ENCODE measurements around the gene STK24.
"Not testable (repeated sequence)": the region's sequence is repeated elsewhere in the genome, so short reads cannot be mapped to it uniquely, and the experiment has no call there.

The STK24 gene

GRCh38 chr13:98581381-98581780 lies 4.5 kb upstream of the STK24 start:
- no peak overlapping the region for H3K4me3 ChIP-seq (ENCODE audit: low read length)
- H3K9ac ChIP-seq (ENCODE audit: low read length) = no peak overlapping the region
- no peaks in the 10 kb centered on the region for H3K27me3 ChIP-seq (ENCODE audit: control insufficient read depth, insufficient read depth, low read length)
- no peaks in the 10 kb centered on the region for H3K9me3 ChIP-seq (ENCODE audit: control insufficient read depth, low read depth, low read length)
- no peak overlapping the region for H3K27ac ChIP-seq (ENCODE audit: low read length)
- peaks cover 10% of the 10 kb centered on the region for H3K4me1 ChIP-seq (ENCODE audit: control insufficient read depth, low read depth, low read length)
- no peaks in the 10 kb centered on the region for H3K36me3 ChIP-seq (ENCODE audit: control insufficient read depth, low read depth, low read length)

- no peak overlapping the region for H3K27ac ChIP-seq (ENCODE audit: low read length)
- no peaks in the 10 kb centered on the region for H3K9me3 ChIP-seq (ENCODE audit: control insufficient read depth, low read depth, low read length)
- H3K4me3 ChIP-seq (ENCODE audit: low read length) = no peak overlapping the region
- no peak overlapping the region for H3K9ac ChIP-seq (ENCODE audit: low read length)
- peaks cover 10% of the 10 kb centered on the region for H3K4me1 ChIP-seq (ENCODE audit: control insufficient read depth, low read depth, low read length)
- H3K36me3 ChIP-seq (ENCODE audit: control insufficient read depth, low read depth, low read length) = no peaks in the 10 kb centered on the region
- H3K27me3 ChIP-seq (ENCODE audit: control insufficient read depth, insufficient read depth, low read length) = no peaks in the 10 kb centered on the region
Observed at GRCh38 chr13:98580420-98580819, 3.5 kb upstream of the STK24 start.

GRCh38 chr13:98577836-98578285 lies 954 bp upstream of the STK24 start:
- peaks cover 22% of the 10 kb centered on the region for H3K4me1 ChIP-seq (ENCODE audit: control insufficient read depth, low read depth, low read length)
- peak overlapping the region; percentile 82 for H3K4me3 ChIP-seq (ENCODE audit: low read length)
- H3K27ac ChIP-seq (ENCODE audit: low read length) = peak overlapping the region; percentile 73
- no peaks in the 10 kb centered on the region for H3K9me3 ChIP-seq (ENCODE audit: control insufficient read depth, low read depth, low read length)
- no peaks in the 10 kb centered on the region for H3K36me3 ChIP-seq (ENCODE audit: control insufficient read depth, low read depth, low read length)
- H3K27me3 ChIP-seq (ENCODE audit: control insufficient read depth, insufficient read depth, low read length) = no peaks in the 10 kb centered on the region
- H3K9ac ChIP-seq (ENCODE audit: low read length) = peak overlapping the region; percentile 81

GRCh38 chr13:98576200-98576945 lies 534 bp downstream of the STK24 start:
- peaks cover 25% of the 10 kb centered on the region for H3K4me1 ChIP-seq (ENCODE audit: control insufficient read depth, low read depth, low read length)
- H3K4me3 ChIP-seq (ENCODE audit: low read length) = peak overlapping the region; percentile 90
- H3K9ac ChIP-seq (ENCODE audit: low read length) = peak overlapping the region; percentile 70
- no peaks in the 10 kb centered on the region for H3K9me3 ChIP-seq (ENCODE audit: control insufficient read depth, low read depth, low read length)
- H3K36me3 ChIP-seq (ENCODE audit: control insufficient read depth, low read depth, low read length) = no peaks in the 10 kb centered on the region
- no peak overlapping the region for H3K27ac ChIP-seq (ENCODE audit: low read length)
- no peaks in the 10 kb centered on the region for H3K27me3 ChIP-seq (ENCODE audit: control insufficient read depth, insufficient read depth, low read length)

GRCh38 chr13:98575904-98576199 lies 1.1 kb downstream of the STK24 start:
- no peak overlapping the region for H3K27ac ChIP-seq (ENCODE audit: low read length)
- no peaks in the 10 kb centered on the region for H3K27me3 ChIP-seq (ENCODE audit: control insufficient read depth, insufficient read depth, low read length)
- peak overlapping the region; percentile 70 for H3K9ac ChIP-seq (ENCODE audit: low read length)
- peaks cover 31% of the 10 kb centered on the region for H3K4me1 ChIP-seq (ENCODE audit: control insufficient read depth, low read depth, low read length)
- no peaks in the 10 kb centered on the region for H3K36me3 ChIP-seq (ENCODE audit: control insufficient read depth, low read depth, low read length)
- no peaks in the 10 kb centered on the region for H3K9me3 ChIP-seq (ENCODE audit: control insufficient read depth, low read depth, low read length)
- H3K4me3 ChIP-seq (ENCODE audit: low read length) = peak overlapping the region; percentile 90

GRCh38 chr13:98575009-98575903 lies 1.7 kb downstream of the STK24 start:
- H3K9ac ChIP-seq (ENCODE audit: low read length) = peak overlapping the region; percentile 70
- H3K36me3 ChIP-seq (ENCODE audit: control insufficient read depth, low read depth, low read length) = no peaks in the 10 kb centered on the region
- peak overlapping the region; percentile 90 for H3K4me3 ChIP-seq (ENCODE audit: low read length)
- H3K27me3 ChIP-seq (ENCODE audit: control insufficient read depth, insufficient read depth, low read length) = no peaks in the 10 kb centered on the region
- H3K4me1 ChIP-seq (ENCODE audit: control insufficient read depth, low read depth, low read length) = peaks cover 37% of the 10 kb centered on the region
- H3K9me3 ChIP-seq (ENCODE audit: control insufficient read depth, low read depth, low read length) = no peaks in the 10 kb centered on the region
- H3K27ac ChIP-seq (ENCODE audit: low read length) = no peak overlapping the region

GRCh38 chr13:98571955-98572662 lies 4.8 kb downstream of the STK24 start:
- no peak overlapping the region for H3K27ac ChIP-seq (ENCODE audit: low read length)
- no peaks in the 10 kb centered on the region for H3K27me3 ChIP-seq (ENCODE audit: control insufficient read depth, insufficient read depth, low read length)
- H3K9me3 ChIP-seq (ENCODE audit: control insufficient read depth, low read depth, low read length) = no peaks in the 10 kb centered on the region
- peaks cover 34% of the 10 kb centered on the region for H3K4me1 ChIP-seq (ENCODE audit: control insufficient read depth, low read depth, low read length)
- no peaks in the 10 kb centered on the region for H3K36me3 ChIP-seq (ENCODE audit: control insufficient read depth, low read depth, low read length)
- H3K9ac ChIP-seq (ENCODE audit: low read length) = no peak overlapping the region
- H3K4me3 ChIP-seq (ENCODE audit: low read length) = no peak overlapping the region

- no peak overlapping the region for H3K9ac ChIP-seq (ENCODE audit: low read length)
- no peaks in the 10 kb centered on the region for H3K36me3 ChIP-seq (ENCODE audit: control insufficient read depth, low read depth, low read length)
- no peak overlapping the region for H3K27ac ChIP-seq (ENCODE audit: low read length)
- no peaks in the 10 kb centered on the region for H3K9me3 ChIP-seq (ENCODE audit: control insufficient read depth, low read depth, low read length)
- H3K27me3 ChIP-seq (ENCODE audit: control insufficient read depth, insufficient read depth, low read length) = no peaks in the 10 kb centered on the region
- peaks cover 43% of the 10 kb centered on the region for H3K4me1 ChIP-seq (ENCODE audit: control insufficient read depth, low read depth, low read length)
- H3K4me3 ChIP-seq (ENCODE audit: low read length) = no peak overlapping the region
Observed at GRCh38 chr13:98570929-98571372, 6.0 kb downstream of the STK24 start.

- H3K9me3 ChIP-seq (ENCODE audit: control insufficient read depth, low read depth, low read length); H3K27me3 ChIP-seq (ENCODE audit: control insufficient read depth, insufficient read depth, low read length); H3K4me3 ChIP-seq (ENCODE audit: low read length); H3K27ac ChIP-seq (ENCODE audit: low read length); H3K36me3 ChIP-seq (ENCODE audit: control insufficient read depth, low read depth, low read length); H3K9ac ChIP-seq (ENCODE audit: low read length): not testable (repeated sequence)
- peaks cover 40% of the 10 kb centered on the region for H3K4me1 ChIP-seq (ENCODE audit: control insufficient read depth, low read depth, low read length)
Observed at GRCh38 chr13:98569494-98570367, 7.2 kb downstream of the STK24 start.

- Histone ChIP-seq H3K4me3 (ENCODE audit: low read length) (no peak overlapping the region), H3K4me1 (ENCODE audit: control insufficient read depth, low read depth, low read length) (peaks cover 33% of the 10 kb centered on the region), H3K27me3 (ENCODE audit: control insufficient read depth, insufficient read depth, low read length) (no peaks in the 10 kb centered on the region), H3K9me3 (ENCODE audit: control insufficient read depth, low read depth, low read length) (no peaks in the 10 kb centered on the region), H3K9ac (ENCODE audit: low read length) (no peak overlapping the region), H3K27ac (ENCODE audit: low read length) (no peak overlapping the region), H3K36me3 (ENCODE audit: control insufficient read depth, low read depth, low read length) (no peaks in the 10 kb centered on the region)
Observed at GRCh38 chr13:98568918-98569317, 8.0 kb downstream of the STK24 start.

GRCh38 chr13:98567140-98567539 lies 9.8 kb downstream of the STK24 start:
- Histone ChIP-seq H3K4me1 (ENCODE audit: control insufficient read depth, low read depth, low read length) (peaks cover 35% of the 10 kb centered on the region), H3K27ac (ENCODE audit: low read length) (no peak overlapping the region)

More at GRCh38 chr13:98567140-98567539, 9.8 kb downstream of the STK24 start:
- Histone ChIP-seq H3K9ac (ENCODE audit: low read length) (no peak overlapping the region), H3K36me3 (ENCODE audit: control insufficient read depth, low read depth, low read length) (no peaks in the 10 kb centered on the region), H3K4me3 (ENCODE audit: low read length) (no peak overlapping the region), H3K9me3 (ENCODE audit: control insufficient read depth, low read depth, low read length) (no peaks in the 10 kb centered on the region), H3K27me3 (ENCODE audit: control insufficient read depth, insufficient read depth, low read length) (no peaks in the 10 kb centered on the region)

All from iPS-18a (cell line).